Smooth muscle cell (in vitro differentiated cells): ENCODE data around the gene AMT. TPM values are rescaled to one million over a fixed set of nuclear protein-coding genes. Genes with fewer than 3 reads are reported as not detected.
A peak's percentile ranks its signal among the peaks of the same experiment; 100 is the strongest.

Experiments
- DNase-seq: peaks from one replicate; lab custom pipeline; 2025; ENCODE audit not compliant: unreplicated experiment; lab: John Stamatoyannopoulos, UW
- H2AFZ ChIP-seq: fragments of 200-600 bp; sonication (generic); 2 replicates; pipeline ENCODE4 v1.6.0; 2016; ENCODE audit warnings: antibody characterized with exemption, low read depth, mild to moderate bottlenecking
- H3F3A ChIP-seq: fragments of 200-600 bp; sonication (generic); 2 replicates; pipeline ENCODE4 v1.6.0; 2017; ENCODE audit warnings: antibody characterized with exemption, low read depth
- H3K27ac ChIP-seq: fragments of 200-600 bp; sonication (generic); 2 replicates; pipeline ENCODE4 v1.5.1; 2016; ENCODE audit warnings: low read depth, mild to moderate bottlenecking
- H3K27me3 ChIP-seq: fragments of 200-600 bp; sonication (generic); 2 replicates; pipeline ENCODE4 v1.6.1; 2016; ENCODE audit warnings: low read depth, mild to moderate bottlenecking
- H3K36me3 ChIP-seq: fragments of 200-600 bp; sonication (generic); 2 replicates; pipeline ENCODE4 v1.5.1; 2016; ENCODE audit warnings: low read depth
- H3K4me1 ChIP-seq: fragments of 200-600 bp; sonication (generic); 2 replicates; pipeline ENCODE4 v1.5.1; 2016; ENCODE audit warnings: low read depth
- H3K4me2 ChIP-seq: fragments of 200-600 bp; sonication (generic); 2 replicates; pipeline ENCODE4 v1.6.0; 2016; ENCODE audit warnings: mild to moderate bottlenecking
- H3K4me3 ChIP-seq: fragments of 200-600 bp; sonication (generic); 2 replicates; pipeline ENCODE4 v1.5.1; 2016; ENCODE audit warnings: mild to moderate bottlenecking
- H3K79me2 ChIP-seq: fragments of 200-600 bp; sonication (generic); 2 replicates; pipeline ENCODE4 v1.6.0; 2016; ENCODE audit warnings: low read depth, mild to moderate bottlenecking
- H3K9ac ChIP-seq: fragments of 200-600 bp; sonication (generic); 2 replicates; pipeline ENCODE4 v1.6.0; 2016; ENCODE audit warnings: low read depth
- H3K9me3 ChIP-seq: fragments of 200-600 bp; sonication (generic); replicated peaks from 2 replicates; pipeline ENCODE4 v1.5.1; 2016; ENCODE audit warnings: low read depth
- H4K20me1 ChIP-seq: fragments of 200-600 bp; sonication (generic); 2 replicates; pipeline ENCODE4 v1.6.0; 2016; ENCODE audit warnings: low read depth
- CTCF ChIP-seq: fragments of 200-600 bp; sonication (generic); IDR thresholded peaks from 2 replicates; pipeline ENCODE4 v1.5.1; 2017; ENCODE audit warnings: borderline replicate concordance, mild to moderate bottlenecking, antibody characterized with exemption; ENCODE audit not compliant: insufficient read depth, poor library complexity, severe bottlenecking
- WGBS: methylation state at CpG from one replicate; pipeline ENCODE4 v1.1.7; 2016; ENCODE audit warnings: low lambda C conversion rate; 5-methylcytosine and 5-hydroxymethylcytosine counted together
- polyA plus RNA-seq: library from polyadenylated mRNA; unstranded; fragments of >200 nt; fragmentation: Nextera tagmentation; extraction: Ambion mirVana; gene quantifications from 2 replicates; pipeline ENCODE4 v1.2.1, GENCODE V29; 2016
- total RNA-seq: library from RNA; depleted of rRNA; stranded (reverse); fragments of >200 nt; gene quantifications from 2 replicates; pipeline ENCODE4 v1.2.3, GENCODE V29; 2014

AMT gene
- total and polyA plus RNA-seq, 2 experiments from 2014 or later, result 16.1 to 19.3 TPM

DNA sequence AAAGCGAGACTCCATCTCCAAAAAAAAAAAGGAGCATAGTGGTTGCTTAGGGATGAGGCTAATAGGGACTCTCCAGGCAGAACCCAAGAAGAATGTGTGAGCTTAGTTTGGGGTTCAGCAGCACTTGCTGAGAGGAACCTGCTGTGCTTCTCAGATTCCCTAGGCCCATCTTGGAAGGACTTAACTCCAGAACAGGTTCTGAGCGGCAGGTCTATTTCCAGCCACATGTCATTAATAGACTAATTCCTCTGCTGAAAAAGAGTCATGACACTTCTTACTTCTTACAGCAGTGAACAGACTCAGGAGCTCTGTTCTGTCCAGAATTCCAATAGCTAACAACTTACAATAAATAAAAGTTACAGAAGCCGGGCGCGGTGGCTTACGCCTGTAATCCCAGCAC, 33.0 kb downstream of the AMT start:
- no peaks in the 10 kb centered on the region for H3K27me3 ChIP-seq
- no peaks in the 10 kb centered on the region for H3K9me3 ChIP-seq
- H4K20me1 ChIP-seq, result peaks cover 100% of the 10 kb centered on the region
- H3K79me2 ChIP-seq, result peaks cover 98% of the 10 kb centered on the region
- H3F3A ChIP-seq, result peaks cover 7% of the 10 kb centered on the region
- DNase-seq, result no peak
- H2AFZ ChIP-seq, result no peak overlapping the region
- H3K4me3 ChIP-seq, result no peak overlapping the region
- TF ChIP-seq CTCF, result no peak
- no peaks in the 10 kb centered on the region for H3K4me1 ChIP-seq
- H3K4me2 ChIP-seq, result no peak overlapping the region
- H3K36me3 ChIP-seq, result no peaks in the 10 kb centered on the region
- peak overlapping the region; percentile 70 for H3K27ac ChIP-seq
- WGBS, result 100% methylated on average over 6 of the region's 6 CpGs
- H3K9ac ChIP-seq, result no peak overlapping the region

- H2AFZ ChIP-seq, result no peak overlapping the region
- H3K4me1 ChIP-seq, result no peaks in the 10 kb centered on the region
- no peaks in the 10 kb centered on the region for H3K36me3 ChIP-seq
- no peak overlapping the region for H3K9ac ChIP-seq
- no peaks in the 10 kb centered on the region for H3K27me3 ChIP-seq
- peak overlapping the region; percentile 70 for H3K27ac ChIP-seq
- 58% methylated on average over 1 of the region's 1 CpG for WGBS
- peaks cover 100% of the 10 kb centered on the region for H3K79me2 ChIP-seq
- peaks cover 7% of the 10 kb centered on the region for H3F3A ChIP-seq
- no peaks in the 10 kb centered on the region for H3K9me3 ChIP-seq
- no peak overlapping the region for H3K4me3 ChIP-seq
- peak overlapping the region; percentile 41 for H3K4me2 ChIP-seq
- peaks cover 100% of the 10 kb centered on the region for H4K20me1 ChIP-seq
- no peak for TF ChIP-seq CTCF
- no peak for DNase-seq
Measured at GRCh38 chr3:49388289-49388820, 33.9 kb downstream of the AMT start.

- WGBS, result 100% methylated on average over 2 of the region's 2 CpGs
- TF ChIP-seq CTCF, result no peak
- H3K79me2 ChIP-seq, result peaks cover 100% of the 10 kb centered on the region
- H3K4me3 ChIP-seq, result no peak overlapping the region
- DNase-seq, result no peak
- H3K27me3 ChIP-seq, result no peaks in the 10 kb centered on the region
- no peak overlapping the region for H3K9ac ChIP-seq
- no peaks in the 10 kb centered on the region for H3K4me1 ChIP-seq
- H3K36me3 ChIP-seq, result no peaks in the 10 kb centered on the region
- no peak overlapping the region for H3K4me2 ChIP-seq
- H4K20me1 ChIP-seq, result peaks cover 100% of the 10 kb centered on the region
- H3K9me3 ChIP-seq, result no peaks in the 10 kb centered on the region
- H2AFZ ChIP-seq, result no peak overlapping the region
- H3F3A ChIP-seq, result peaks cover 7% of the 10 kb centered on the region
- peak overlapping the region; percentile 70 for H3K27ac ChIP-seq
Measured at GRCh38 chr3:49387721-49388120, 34.6 kb downstream of the AMT start.

DNA sequence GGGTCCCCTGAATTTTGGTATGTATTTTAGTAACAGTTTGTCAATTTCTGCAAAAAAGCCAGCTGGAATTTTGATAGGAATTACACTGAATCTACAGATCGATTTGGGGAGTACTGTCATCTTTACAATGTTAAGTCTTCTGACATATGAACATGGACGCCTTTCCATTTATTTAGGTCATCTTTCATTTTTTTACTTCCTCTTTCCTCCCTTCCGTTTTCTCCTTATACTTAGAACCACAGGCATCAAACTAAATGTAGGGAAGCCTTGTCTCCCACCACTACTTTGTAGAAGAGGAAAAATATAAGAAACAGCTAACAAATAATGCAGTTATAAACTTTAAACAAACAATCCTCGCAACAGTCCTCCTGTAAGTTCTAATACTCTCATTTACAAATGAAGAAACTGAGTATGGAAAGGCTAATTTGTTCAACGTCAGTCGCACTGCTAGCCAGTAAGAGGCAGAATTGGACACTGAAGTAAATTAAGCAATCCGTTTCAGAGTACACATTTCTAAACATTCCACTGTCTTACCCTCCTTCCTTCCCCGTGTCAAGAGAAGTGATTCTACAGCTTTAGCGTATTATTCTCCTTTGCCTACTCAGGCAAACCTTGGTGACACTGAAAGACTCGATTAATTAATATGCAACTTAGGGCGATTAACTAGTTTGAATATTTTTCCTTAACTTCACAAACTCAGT, 36.1 kb downstream of the AMT start:
- peak overlapping the region; percentile 7 for H3K27ac ChIP-seq
- H3F3A ChIP-seq, result peaks cover 7% of the 10 kb centered on the region
- no peak overlapping the region for H3K4me2 ChIP-seq
- no peaks in the 10 kb centered on the region for H3K36me3 ChIP-seq
- H4K20me1 ChIP-seq, result peaks cover 100% of the 10 kb centered on the region
- no peak for TF ChIP-seq CTCF
- H3K79me2 ChIP-seq, result peaks cover 100% of the 10 kb centered on the region
- no peak overlapping the region for H2AFZ ChIP-seq
- H3K4me3 ChIP-seq, result no peak overlapping the region
- H3K27me3 ChIP-seq, result no peaks in the 10 kb centered on the region
- no peak for DNase-seq
- H3K4me1 ChIP-seq, result no peaks in the 10 kb centered on the region
- H3K9me3 ChIP-seq, result no peaks in the 10 kb centered on the region
- WGBS, result 92% methylated on average over 11 of the region's 11 CpGs
- H3K9ac ChIP-seq, result no peak overlapping the region
